H9 (cell line): Measurements from ENCODE around the gene TMEM116. TPM values are rescaled to one million over a fixed set of nuclear protein-coding genes. Genes with fewer than 3 reads are reported as not detected.

Source experiments
- DNase-seq: peaks from one replicate; pipeline ENCODE4 v3.0.0-alpha.2; 2017
- H2AFZ ChIP-seq: one replicate; pipeline ENCODE4 v1.6.1; 2013; ENCODE audit warnings: mild to moderate bottlenecking, low read length, control low read depth, moderate library complexity
- H2AK5ac ChIP-seq: 2 replicates; pipeline ENCODE4 v1.6.1; 2013; ENCODE audit warnings: low read length, control low read depth, mixed read lengths; ENCODE audit not compliant: insufficient read length
- H2BK120ac ChIP-seq: one replicate; pipeline ENCODE4 v1.6.1; 2013; ENCODE audit warnings: low read depth, mild to moderate bottlenecking, low read length, control low read depth, inconsistent platforms; ENCODE audit not compliant: poor library complexity, severe bottlenecking
- H2BK12ac ChIP-seq: 2 replicates; pipeline ENCODE4 v1.6.1; 2013; ENCODE audit warnings: low read length, control low read depth, mixed read lengths, low read depth; ENCODE audit not compliant: insufficient read length
- H2BK15ac ChIP-seq: 2 replicates; pipeline ENCODE4 v1.6.1; 2013; ENCODE audit warnings: low read depth, low read length, control low read depth
- H2BK20ac ChIP-seq: one replicate; pipeline ENCODE4 v1.6.1; 2013; ENCODE audit warnings: low read depth, mild to moderate bottlenecking, low read length, control low read depth, inconsistent platforms; ENCODE audit not compliant: poor library complexity, severe bottlenecking
- H2BK5ac ChIP-seq: 2 replicates; pipeline ENCODE4 v1.6.1; 2013; ENCODE audit warnings: low read length, control low read depth, mixed read lengths; ENCODE audit not compliant: insufficient read length
- H3K14ac ChIP-seq: 2 replicates; pipeline ENCODE4 v1.6.1; 2013; ENCODE audit warnings: low read length, control low read depth; ENCODE audit not compliant: insufficient read depth
- H3K18ac ChIP-seq: 2 replicates; pipeline ENCODE4 v1.6.1; 2013; ENCODE audit warnings: low read depth, mild to moderate bottlenecking, mixed read lengths, low read length, control low read depth; ENCODE audit not compliant: insufficient read length
- H3K23ac ChIP-seq: 2 replicates; pipeline ENCODE4 v1.6.1; 2013; ENCODE audit warnings: low read length, control low read depth, mixed read lengths, low read depth; ENCODE audit not compliant: insufficient read length
- H3K23me2 ChIP-seq: 2 replicates; pipeline ENCODE4 v1.6.1; 2013; ENCODE audit warnings: low read depth, mild to moderate bottlenecking, mixed read lengths, low read length, control low read depth; ENCODE audit not compliant: insufficient read length, poor library complexity, severe bottlenecking
- H3K27ac ChIP-seq: 2 replicates; pipeline ENCODE4 v1.5.1; 2013; ENCODE audit warnings: low read length, control low read depth, mixed read lengths, low read depth; ENCODE audit not compliant: insufficient read length
- H3K27me3 ChIP-seq: 2 replicates; pipeline ENCODE4 v1.6.1; 2013; ENCODE audit warnings: low read length, control low read depth, inconsistent platforms; ENCODE audit not compliant: insufficient read depth
- H3K4ac ChIP-seq: 2 replicates; pipeline ENCODE4 v1.6.1; 2013; ENCODE audit warnings: low read depth, mild to moderate bottlenecking, control low read depth, inconsistent platforms, low read length, moderate library complexity
- H3K4me1 ChIP-seq: 2 replicates; pipeline ENCODE4 v1.6.1; 2013; ENCODE audit warnings: low read length, control low read depth, inconsistent platforms; ENCODE audit not compliant: insufficient read depth
- H3K4me2 ChIP-seq: 2 replicates; pipeline ENCODE4 v1.6.1; 2013; ENCODE audit warnings: low read length, control low read depth, mixed read lengths; ENCODE audit not compliant: insufficient read length, insufficient read depth
- H3K56ac ChIP-seq: 2 replicates; pipeline ENCODE4 v1.6.1; 2013; ENCODE audit warnings: low read depth, mild to moderate bottlenecking, mixed read lengths, low read length, control low read depth; ENCODE audit not compliant: insufficient read length
- H3K79me1 ChIP-seq: 2 replicates; pipeline ENCODE4 v1.6.1; 2013; ENCODE audit warnings: low read depth, mild to moderate bottlenecking, moderate library complexity, low read length, control low read depth, inconsistent platforms; ENCODE audit not compliant: insufficient read depth, poor library complexity, severe bottlenecking
- H3K79me2 ChIP-seq: 2 replicates; pipeline ENCODE4 v1.6.1; 2013; ENCODE audit warnings: low read length, control low read depth, inconsistent platforms; ENCODE audit not compliant: insufficient read depth
- H3K9ac ChIP-seq: 2 replicates; pipeline ENCODE4 v1.6.1; 2013; ENCODE audit warnings: low read length, control low read depth, mixed read lengths; ENCODE audit not compliant: insufficient read length; ENCODE audit errors: extremely low read depth
- H3K9me3 ChIP-seq: one replicate; pipeline ENCODE4 v1.6.1; 2013; ENCODE audit warnings: low read depth, low read length, inconsistent platforms; ENCODE audit not compliant: control insufficient read depth
- H3T11ph ChIP-seq: one replicate; pipeline ENCODE4 v1.6.1; 2013; ENCODE audit warnings: mild to moderate bottlenecking, low read length, control low read depth, inconsistent platforms
- H4K20me1 ChIP-seq: one replicate; pipeline ENCODE4 v1.6.1; 2013; ENCODE audit not compliant: control insufficient read depth, insufficient read length, insufficient read depth
- H4K5ac ChIP-seq: 2 replicates; pipeline ENCODE4 v1.6.1; 2013; ENCODE audit warnings: low read depth, mild to moderate bottlenecking, mixed read lengths, low read length, control low read depth; ENCODE audit not compliant: insufficient read length
- H4K8ac ChIP-seq: replicated peaks from 2 replicates; pipeline ENCODE4 v1.6.1; 2013; ENCODE audit warnings: low read length, control low read depth, mixed read lengths, low read depth; ENCODE audit not compliant: insufficient read length
- H4K91ac ChIP-seq: 2 replicates; pipeline ENCODE4 v1.6.1; 2013; ENCODE audit warnings: low read depth, mild to moderate bottlenecking, moderate library complexity, mixed read lengths, low read length, control low read depth; ENCODE audit not compliant: insufficient read length
- H3K27ac Mint-ChIP-seq, 3 experiments: 2 replicates in 2 of 3; 3 replicates in 1 of 3; pipeline ENCODE4 v1.8.0; 2020 to 2021; ENCODE audit warnings: mixed read lengths in 3 of 3, mild to moderate bottlenecking in 1 of 3, moderate library complexity in 1 of 3
- H3K27me3 Mint-ChIP-seq: 2 replicates; pipeline ENCODE4 v1.8.0; 2021; ENCODE audit warnings: low read depth, mild to moderate bottlenecking, moderate library complexity, mixed read lengths
- H3K36me3 Mint-ChIP-seq, 3 experiments: 2 replicates in 2 of 3; 3 replicates in 1 of 3; pipeline ENCODE4 v1.8.0; 2020 to 2021; ENCODE audit warnings: low read depth in 3 of 3, mixed read lengths in 3 of 3; ENCODE audit not compliant: insufficient read depth in 1 of 3
- H3K4me1 Mint-ChIP-seq, 2 experiments: 2 replicates each; pipeline ENCODE4 v1.8.0; 2020; ENCODE audit warnings: mixed read lengths in 2 of 2
- H3K4me3 Mint-ChIP-seq, 2 experiments: 2 replicates in 1 of 2; 3 replicates in 1 of 2; pipeline ENCODE4 v1.8.0; 2020 to 2021; ENCODE audit warnings: mild to moderate bottlenecking in 2 of 2, mixed read lengths in 2 of 2, moderate library complexity in 1 of 2
- H3K9me3 Mint-ChIP-seq, 2 experiments: 2 replicates in 1 of 2; 3 replicates in 1 of 2; pipeline ENCODE4 v1.8.0; 2020; ENCODE audit warnings: mild to moderate bottlenecking in 2 of 2, mixed read lengths in 2 of 2, moderate library complexity in 1 of 2
- CTCF ChIP-seq: fragments of 200-600 bp; sonication (generic); conservative IDR thresholded peaks from 3 replicates; pipeline ENCODE4 v1.8.0; 2021; ENCODE audit warnings: antibody characterized with exemption, mild to moderate bottlenecking
- WGBS: extraction: QIAGEN DNeasy Blood & Tissue Kit; methylation state at CpG from one replicate; pipeline ENCODE4 v1.1.7; 2013; ENCODE audit warnings: missing lambda C conversion rate, low lambda C conversion rate, mixed read lengths; ENCODE audit not compliant: insufficient read length; ENCODE audit errors: extremely low coverage; 5-methylcytosine and 5-hydroxymethylcytosine counted together
- microRNA-seq: library from miRNA; unstranded; fragments of <30 nt; microRNA quantifications from one replicate; pipeline ENCODE4, GENCODE V29; 2020; ENCODE audit warnings: borderline microRNAs expressed
- total RNA-seq: library from RNA; stranded (reverse); gene quantifications from 2 replicates; pipeline ENCODE4 v1.2.1, GENCODE V29; 2021

The TMEM116 gene
- total RNA-seq, 1 experiment from 2014 or later = 10.8 TPM

GRCh38 chr12:111881716-111882115, 131.2 kb downstream of the TMEM116 start:
- H3K27ac Mint-ChIP-seq = no peak overlapping the region
- Histone ChIP-seq H3K79me2 (no peaks in the 10 kb centered on the region), H3K23ac (no peak overlapping the region), H3K4ac (no peak overlapping the region), H3K4me1 (no peaks in the 10 kb centered on the region), H3K18ac (no peak overlapping the region), H3K27ac (no peak overlapping the region), H2BK5ac (no peak overlapping the region), H2BK120ac (no peak overlapping the region), H3K79me1 (no peaks in the 10 kb centered on the region), H2AFZ (no peak overlapping the region), H3K14ac (no peak overlapping the region), H2AK5ac (no peak overlapping the region), H2BK20ac (no peak overlapping the region), H4K5ac (no peak overlapping the region), H3K9me3 (no peaks in the 10 kb centered on the region), H4K20me1 (no peaks in the 10 kb centered on the region), H2BK15ac (no peak overlapping the region), H3K56ac (no peak overlapping the region), H3K4me2 (no peak overlapping the region), H4K91ac (no peak overlapping the region), H4K8ac (no peak overlapping the region), H3K23me2 (no peaks in the 10 kb centered on the region), H3K27me3 (no peaks in the 10 kb centered on the region), H3T11ph (no peak overlapping the region), H3K9ac (no peak overlapping the region), H2BK12ac (no peak overlapping the region)
- H3K36me3 Mint-ChIP-seq = peaks cover 54 to 90% (median 80%) of the 10 kb centered on the region in 3 experiments; a peak in 6 of 7 replicates
- WGBS = no CpG with 5 or more reads among the region's 1 CpG
- H3K27me3 Mint-ChIP-seq = no peaks in the 10 kb centered on the region
- H3K9me3 Mint-ChIP-seq = no peaks in the 10 kb centered on the region
- H3K4me3 Mint-ChIP-seq = no peak overlapping the region
- DNase-seq = no peak
- no peak for TF ChIP-seq CTCF
- no peaks in the 10 kb centered on the region for H3K4me1 Mint-ChIP-seq

Small RNA genes within 50 kb of the gene (microRNA-seq; reads per million reads assigned to microRNA genes)
- not detected for gene MIR3657

Other genes starting within 250 kb of the TMEM116 start
- gene ALDH2, start 246.2 kb downstream of the TMEM116 start, total RNA-seq = 44.0 and 50.1 TPM in 2 replicates
- 80.7 and 85.7 TPM in 2 replicates for gene MAPKAPK5, start 170.9 kb downstream of the TMEM116 start, total RNA-seq
- gene ERP29, start 261 bp upstream of the TMEM116 start, total RNA-seq = 160 and 164 TPM in 2 replicates
- gene NAA25, start 95.6 kb upstream of the TMEM116 start, total RNA-seq = 54.3 and 57.1 TPM in 2 replicates
- 32.0 and 32.9 TPM in 2 replicates for gene TRAFD1, start 112.4 kb upstream of the TMEM116 start, total RNA-seq